Measurements from ENCODE around the gene ADM2. TPM values are rescaled to one million over a fixed set of nuclear protein-coding genes. Genes with fewer than 3 reads are reported as not detected.

The ADM2 gene
- total and polyA plus RNA-seq, 2 of the 13 experiments (the other 11 are each of a cell fraction or from before 2014, with no cell fraction given) = 1.2 to 3.0 TPM

DNA sequence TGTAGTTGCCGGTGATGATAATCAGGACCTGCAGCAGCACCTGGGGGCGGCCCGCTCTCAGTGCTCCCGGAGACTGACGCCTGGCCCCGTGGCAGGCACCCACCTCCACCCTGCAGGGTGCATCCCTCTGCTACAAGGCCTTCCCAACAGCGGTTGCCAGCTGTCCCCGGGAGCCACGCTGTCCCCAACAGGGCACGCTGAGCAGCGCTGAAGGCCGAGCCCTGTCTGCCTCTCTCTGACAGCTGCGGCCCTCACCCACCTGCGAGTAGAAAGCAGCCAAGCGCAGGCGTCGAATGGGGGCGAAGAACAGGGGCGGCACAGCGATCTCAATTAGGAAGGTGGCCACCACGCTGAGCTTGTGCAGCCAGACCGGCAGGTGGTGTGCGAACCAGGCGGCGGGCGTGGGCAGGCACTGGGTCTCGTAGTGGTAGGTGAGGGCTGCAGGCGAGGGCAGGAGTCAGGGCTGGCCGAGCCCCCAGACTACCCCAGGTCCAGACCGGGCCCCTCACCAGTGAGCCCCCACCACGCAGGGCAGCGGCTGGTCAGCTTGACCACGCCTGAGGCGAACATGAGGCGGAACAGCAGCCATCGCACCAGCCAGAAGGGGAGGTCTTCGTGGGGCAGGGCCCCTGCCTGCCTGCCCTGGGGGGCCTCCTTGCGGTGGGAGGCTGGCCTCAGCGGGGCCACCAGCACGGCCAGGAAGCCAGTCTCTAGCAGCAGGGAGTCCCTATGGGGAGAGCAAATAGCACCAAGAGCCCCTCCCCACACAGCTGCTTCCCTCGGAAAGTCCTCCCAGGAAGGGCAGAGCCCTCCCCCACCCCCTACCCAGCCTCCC lies 24.6 kb downstream of the ADM2 start:
- CTCF ChIA-PET (ENCODE audit: low intra/inter-chr PET ratio, low total read pairs) = no interaction called here
- Histone ChIP-seq H3K4me2 (ENCODE audit: low read depth, low read length) (peak overlapping the region; percentile 86), H3K4me1 (ENCODE audit: insufficient read depth, low read length) (peaks cover 19% of the 10 kb centered on the region), H4K20me1 (ENCODE audit: insufficient read depth, low read length) (no peaks in the 10 kb centered on the region), H3K79me2 (ENCODE audit: insufficient read depth, low read length) (peaks cover 31% of the 10 kb centered on the region), H3K27me3 (ENCODE audit: control insufficient read depth in 1 of 2, insufficient read depth in 2 of 2, low read length in 2 of 2) (no peaks in the 10 kb centered on the region; a peak in 1 of 5 replicates), H3K27ac (ENCODE audit: extremely low read length, insufficient read depth, low read length) (no peak overlapping the region), H3K4me3 (replicated peaks in 1 of 3; ENCODE audit: insufficient read depth in 1 of 3, low read depth in 2 of 3, low read length in 3 of 3) (peak overlapping the region; percentile 90 to 99 (median 93); a peak in 5 of 6 replicates), H2AFZ (ENCODE audit: low read length) (no peak overlapping the region), H3K36me3 (replicated peaks in 1 of 2; ENCODE audit: control insufficient read depth in 1 of 2, insufficient read depth in 2 of 2, low read length in 2 of 2) (peaks cover 2 to 10% of the 10 kb centered on the region in 2 experiments; a peak in 1 of 5 replicates), H3K9ac (ENCODE audit: insufficient read depth, low read depth, low read length) (peak overlapping the region; percentile 90), H3K9me3 (ENCODE audit: low read length) (no peaks in the 10 kb centered on the region)
- in situ Hi-C loops (cut with HindIII; ENCODE audit: extremely low pct_ligation_motif_present, low pct_unique_long_range_greater_than_20kb) (no loop called here), intact Hi-C loops (cut with micrococcal nuclease; ENCODE audit: unreplicated experiment) (no loop called here)
- no peak for DNase-seq (ENCODE audit: low spot score)
- ATAC-seq = no peak
- TF ChIP-seq TBX2 (CRISPR knock-in tag; IDR thresholded peaks at IDR 0.05; ENCODE audit: borderline replicate concordance) = no peak
- TF ChIP-seq RBFOX2 (IDR thresholded peaks at IDR 0.05; ENCODE audit: low read depth, low read length) = peak; percentile 20; the same call in 1 of the 2 replicates
- TF ChIP-seq, protein P1, sequence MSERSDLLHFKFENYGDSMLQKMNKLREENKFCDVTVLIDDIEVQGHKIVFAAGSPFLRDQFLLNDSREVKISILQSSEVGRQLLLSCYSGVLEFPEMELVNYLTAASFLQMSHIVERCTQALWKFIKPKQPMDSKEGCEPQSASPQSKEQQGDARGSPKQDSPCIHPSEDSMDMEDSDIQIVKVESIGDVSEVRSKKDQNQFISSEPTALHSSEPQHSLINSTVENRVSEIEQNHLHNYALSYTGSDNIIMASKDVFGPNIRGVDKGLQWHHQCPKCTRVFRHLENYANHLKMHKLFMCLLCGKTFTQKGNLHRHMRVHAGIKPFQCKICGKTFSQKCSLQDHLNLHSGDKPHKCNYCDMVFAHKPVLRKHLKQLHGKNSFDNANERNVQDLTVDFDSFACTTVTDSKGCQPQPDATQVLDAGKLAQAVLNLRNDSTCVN (CRISPR knock-in tag; IDR thresholded peaks at IDR 0.05; ENCODE audit: borderline replicate concordance) = no peak
- no peak for TF ChIP-seq RELA (CRISPR knock-in tag; IDR thresholded peaks at IDR 0.05)
- no peak for TF ChIP-seq BRCA1 (CRISPR knock-in tag; IDR thresholded peaks at IDR 0.05)
- peak; percentile 29 for TF ChIP-seq AGO2 (optimal IDR thresholded peaks at IDR 0.05; ENCODE audit: low read depth, low read length)
- TF ChIP-seq HNRNPUL1 (IDR thresholded peaks at IDR 0.05; ENCODE audit: low read depth, low read length) = no peak
- POLR2A ChIA-PET = interaction anchor here (3.9 kb wide), 1 partner anchor 20 kb away, joined by 97 read pairs; the partner anchor contains the start of gene SCO2
- 95% methylated on average over 21 of the region's 41 CpGs for WGBS (ENCODE audit: low lambda C conversion rate)
- no peak for FAIRE-seq
- BruUV-seq (replicated peaks) = no TSS peak

Data from HepG2 (cell line).